Tibial artery (tissue), 4 donors: Measurements from ENCODE around the gene FRMD4A.

Source experiments
- DNase-seq, 2 donors: peaks; one replicate each; pipeline ENCODE4 v3.0.0-alpha.2; 2019
- H3K27ac ChIP-seq, 2 donors: fragments of 200-600 bp; sonication (generic) in 1 of 2; 1 replicate in 1 of 2; 2 replicates in 1 of 2; pipeline ENCODE4 v1.5.1; 2018 to 2019; ENCODE audit warnings: mild to moderate bottlenecking in 1 of 2
- H3K27me3 ChIP-seq, 2 donors: fragments of 200-600 bp; sonication (generic) in 1 of 2; one replicate each; pipeline versions ENCODE4 v1.5.1 to v1.6.0; 2016 to 2019
- H3K36me3 ChIP-seq, 3 donors: fragments of 200-600 bp; sonication (generic) in 2 of 3; one replicate each; pipeline ENCODE4 v1.5.1; 2016 to 2019; ENCODE audit warnings: mild to moderate bottlenecking in 2 of 3
- H3K4me1 ChIP-seq, 4 donors: fragments of 200-600 bp; sonication (generic) in 2 of 4; 1 replicate in 3 of 4; 2 replicates in 1 of 4; pipeline ENCODE4 v1.5.1; 2016 to 2019
- H3K4me3 ChIP-seq, 2 donors: fragments of 200-600 bp; sonication (generic) in 1 of 2; 1 replicate in 1 of 2; 2 replicates in 1 of 2; pipeline ENCODE4 v1.5.1; 2018 to 2019; ENCODE audit warnings: mild to moderate bottlenecking in 2 of 2
- H3K9me3 ChIP-seq, 3 donors: fragments of 200-600 bp; sonication (generic) in 1 of 3; one replicate each; pipeline ENCODE4 v1.5.1; 2016 to 2019
- intact Hi-C: fragments of 100-400 bp; cut with DNase I; formaldehyde crosslinking; loops from one replicate; pipeline ENCODE4 v1.15.0; 2023; ENCODE audit warnings: low total_unique reads
- TF ChIP-seq, protein P1 (sequence below), 2 experiments: fragments of 200-600 bp in 1 of 2; fragments of 450-650 bp in 1 of 2; IDR thresholded peaks; one replicate each; pipeline ENCODE4 v1.5.1; 2017 to 2019; ENCODE audit warnings: antibody characterized with exemption in 2 of 2, mild to moderate bottlenecking in 1 of 2, moderate library complexity in 1 of 2

The FRMD4A gene

DNA sequence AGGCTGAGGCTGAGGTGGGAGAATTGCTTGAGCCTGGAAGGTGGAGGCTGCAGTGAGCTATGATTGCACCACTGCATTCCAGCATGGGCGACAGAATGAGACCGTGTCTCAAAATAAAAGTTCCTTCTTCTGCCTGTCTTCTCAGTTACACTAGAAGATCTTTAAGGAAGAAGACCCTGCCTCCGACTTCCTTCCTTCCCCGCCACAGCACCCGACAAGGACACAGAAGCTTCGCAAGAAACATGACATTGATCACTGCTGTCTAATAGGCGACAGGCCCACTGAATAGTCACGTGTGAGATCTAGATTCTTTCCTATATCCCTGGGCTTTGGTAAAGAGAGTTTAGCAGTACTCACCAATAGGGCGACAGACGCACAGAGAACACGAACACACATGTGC lies 625.8 kb downstream of the FRMD4A start:
- TF ChIP-seq, protein P1, sequence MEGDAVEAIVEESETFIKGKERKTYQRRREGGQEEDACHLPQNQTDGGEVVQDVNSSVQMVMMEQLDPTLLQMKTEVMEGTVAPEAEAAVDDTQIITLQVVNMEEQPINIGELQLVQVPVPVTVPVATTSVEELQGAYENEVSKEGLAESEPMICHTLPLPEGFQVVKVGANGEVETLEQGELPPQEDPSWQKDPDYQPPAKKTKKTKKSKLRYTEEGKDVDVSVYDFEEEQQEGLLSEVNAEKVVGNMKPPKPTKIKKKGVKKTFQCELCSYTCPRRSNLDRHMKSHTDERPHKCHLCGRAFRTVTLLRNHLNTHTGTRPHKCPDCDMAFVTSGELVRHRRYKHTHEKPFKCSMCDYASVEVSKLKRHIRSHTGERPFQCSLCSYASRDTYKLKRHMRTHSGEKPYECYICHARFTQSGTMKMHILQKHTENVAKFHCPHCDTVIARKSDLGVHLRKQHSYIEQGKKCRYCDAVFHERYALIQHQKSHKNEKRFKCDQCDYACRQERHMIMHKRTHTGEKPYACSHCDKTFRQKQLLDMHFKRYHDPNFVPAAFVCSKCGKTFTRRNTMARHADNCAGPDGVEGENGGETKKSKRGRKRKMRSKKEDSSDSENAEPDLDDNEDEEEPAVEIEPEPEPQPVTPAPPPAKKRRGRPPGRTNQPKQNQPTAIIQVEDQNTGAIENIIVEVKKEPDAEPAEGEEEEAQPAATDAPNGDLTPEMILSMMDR (IDR thresholded peaks at IDR 0.05) = no peak
- Histone ChIP-seq H3K9me3 (no peaks in the 10 kb centered on the region), H3K4me1 (peaks cover 0 to 36% (median 19%) of the 10 kb centered on the region in 4 donors), H3K36me3 (peaks cover 0 to 12% (median 6%) of the 10 kb centered on the region in 3 donors), H3K27me3 (no peaks in the 10 kb centered on the region), H3K4me3 (no peak overlapping the region), H3K27ac (no peak overlapping the region)
- intact Hi-C loops = no loop called here
- no peak for DNase-seq

GRCh38 chr10:13703997-13704536 lies 626.7 kb downstream of the FRMD4A start:
- no peaks in the 10 kb centered on the region for H3K27me3 ChIP-seq
- intact Hi-C loops = no loop called here
- H3K4me3 ChIP-seq = no peak overlapping the region
- peaks cover 0 to 16% (median 7%) of the 10 kb centered on the region in 3 donors for H3K36me3 ChIP-seq
- DNase-seq = no peak
- no peaks in the 10 kb centered on the region for H3K9me3 ChIP-seq
- no peak overlapping the region for H3K27ac ChIP-seq
- TF ChIP-seq, protein P1 (IDR thresholded peaks at IDR 0.05) = no peak
- H3K4me1 ChIP-seq = peaks cover 0 to 34% (median 21%) of the 10 kb centered on the region in 4 donors

GRCh38 chr10:13703101-13703818 lies 627.5 kb downstream of the FRMD4A start:
- no peaks in the 10 kb centered on the region for H3K9me3 ChIP-seq
- H3K4me3 ChIP-seq = no peak overlapping the region
- TF ChIP-seq, protein P1 (IDR thresholded peaks at IDR 0.05) = no peak
- no peak for DNase-seq
- peaks cover 0 to 33% (median 20%) of the 10 kb centered on the region in 4 donors for H3K4me1 ChIP-seq
- H3K27me3 ChIP-seq = no peaks in the 10 kb centered on the region
- no peak overlapping the region for H3K27ac ChIP-seq
- H3K36me3 ChIP-seq = peaks cover 0 to 16% (median 7%) of the 10 kb centered on the region in 3 donors
- intact Hi-C loops = no loop called here

DNA sequence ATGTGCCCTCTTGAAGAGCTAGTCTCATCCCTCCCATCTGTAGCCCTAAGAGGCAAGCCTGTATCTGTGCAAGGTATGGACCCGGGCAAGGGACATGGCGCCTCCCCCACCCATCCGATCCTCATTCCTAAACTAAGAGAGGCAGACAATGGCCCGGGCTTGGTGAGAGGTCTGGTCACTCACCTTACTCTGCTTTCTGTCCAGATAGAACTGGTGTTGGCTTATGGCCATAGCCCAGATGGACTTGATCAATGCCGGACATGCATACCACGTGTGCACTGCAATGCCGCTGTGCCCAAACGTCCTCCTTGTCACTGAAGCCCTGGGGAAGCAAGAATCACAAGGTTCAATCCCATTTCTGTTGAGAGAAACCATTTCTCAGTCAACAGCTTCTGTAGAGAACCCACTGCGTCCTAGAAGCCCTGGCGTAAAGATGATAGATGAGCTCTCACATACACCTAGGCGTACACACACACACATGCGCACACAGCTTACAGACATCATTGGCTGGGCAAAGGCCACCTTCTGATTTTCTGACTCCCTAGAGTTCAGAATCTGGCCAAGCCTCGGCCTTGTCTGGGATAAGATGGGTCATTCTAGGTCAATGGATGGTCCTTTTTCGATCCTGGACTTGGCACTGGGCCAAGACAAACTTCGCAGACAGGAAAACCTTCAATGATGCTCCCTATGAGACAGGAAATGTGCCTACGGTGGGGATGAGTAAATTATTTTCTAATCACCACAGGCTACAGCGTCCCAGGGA lies 629.4 kb downstream of the FRMD4A start:
- peak in 1 of 2 donors; percentile 58 for DNase-seq
- Histone ChIP-seq H3K9me3 (no peaks in the 10 kb centered on the region), H3K27ac (no peak overlapping the region), H3K4me3 (no peak overlapping the region), H3K4me1 (peaks cover 0 to 20% (median 4%) of the 10 kb centered on the region in 4 donors), H3K36me3 (peaks cover 2 to 31% (median 7%) of the 10 kb centered on the region in 3 donors), H3K27me3 (no peaks in the 10 kb centered on the region)
- intact Hi-C loops = no loop called here
- TF ChIP-seq, protein P1 (IDR thresholded peaks at IDR 0.05) = no peak

DNA sequence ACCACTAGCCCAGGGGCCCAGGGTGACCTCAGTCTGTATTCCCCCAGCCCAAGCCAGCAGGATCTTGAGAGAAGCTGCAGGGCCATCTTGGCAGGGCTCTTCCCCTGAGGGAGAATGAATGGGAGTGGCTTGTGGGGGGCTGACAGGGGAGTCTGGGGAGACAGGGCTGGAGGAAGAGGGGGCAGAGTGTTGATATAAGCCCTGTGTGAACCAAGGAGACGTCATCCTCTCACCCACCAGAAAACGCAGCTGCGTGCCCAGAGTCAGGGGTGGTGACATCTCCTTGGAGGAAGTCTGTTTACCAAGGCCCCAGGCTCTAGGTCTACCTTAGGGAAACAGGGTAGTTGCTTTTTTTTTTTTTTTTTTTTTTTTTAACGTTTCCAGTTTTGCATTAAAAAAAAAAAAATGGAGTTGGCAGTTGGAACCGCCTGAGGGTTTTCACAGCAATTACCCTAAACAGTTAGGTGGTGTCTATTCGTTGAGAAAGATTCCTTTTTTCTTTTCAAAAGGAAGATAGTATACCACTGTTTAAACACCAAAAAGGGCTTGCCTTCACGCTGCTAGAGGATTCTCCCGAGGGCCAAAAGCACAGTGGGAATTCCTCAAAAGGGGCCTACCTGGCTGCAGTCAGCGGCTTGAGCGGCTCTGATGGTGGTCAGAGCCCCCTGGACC lies 630.1 kb downstream of the FRMD4A start:
- Histone ChIP-seq H3K4me3 (no peak overlapping the region), H3K9me3 (no peaks in the 10 kb centered on the region), H3K27me3 (no peaks in the 10 kb centered on the region), H3K4me1 (peaks cover 0 to 16% (median 3%) of the 10 kb centered on the region in 4 donors), H3K36me3 (peaks cover 9 to 38% (median 10%) of the 10 kb centered on the region in 3 donors), H3K27ac (no peak overlapping the region)
- TF ChIP-seq, protein P1 (IDR thresholded peaks at IDR 0.05) = no peak
- intact Hi-C loops = no loop called here
- peak in 1 of 2 donors; percentile 45 for DNase-seq
